Activated T-cell treated with anti-CD3 and anti-CD28 coated beads for 48 hours (primary cell): ENCODE data around the gene ZCCHC14.
"Not testable (repeated sequence)": the region's sequence is repeated elsewhere in the genome, so short reads cannot be mapped to it uniquely, and the experiment has no call there.

Experiments
- DNase-seq: peaks from one replicate; pipeline ENCODE4 v3.0.0-alpha.2; 2020; ENCODE audit warnings: low read depth

The ZCCHC14 gene

GRCh38 chr16:87382023-87382785, 110.6 kb downstream of the ZCCHC14 start:
- DNase-seq = no peak

- DNase-seq = no peak
Observed at GRCh38 chr16:87380881-87381280, 111.9 kb downstream of the ZCCHC14 start.

- DNase-seq = no peak
Observed at GRCh38 chr16:87380403-87380802, 112.4 kb downstream of the ZCCHC14 start.

- not testable (repeated sequence) for DNase-seq
Observed at GRCh38 chr16:87379312-87379752, 113.5 kb downstream of the ZCCHC14 start.

GRCh38 chr16:87376660-87377059, 116.2 kb downstream of the ZCCHC14 start:
- no peak for DNase-seq

GRCh38 chr16:87375426-87376135, 117.2 kb downstream of the ZCCHC14 start:
- DNase-seq = no peak

- DNase-seq = no peak
Observed at GRCh38 chr16:87374313-87374712, 118.5 kb downstream of the ZCCHC14 start.

- no peak for DNase-seq
Observed at GRCh38 chr16:87372305-87372704, 120.5 kb downstream of the ZCCHC14 start.

- no peak for DNase-seq
Observed at GRCh38 chr16:87371261-87371866, 121.5 kb downstream of the ZCCHC14 start.

GRCh38 chr16:87369796-87370719, 122.8 kb downstream of the ZCCHC14 start:
- DNase-seq = no peak

GRCh38 chr16:87369117-87369765, 123.6 kb downstream of the ZCCHC14 start:
- DNase-seq = no peak

GRCh38 chr16:87368029-87368770, 124.6 kb downstream of the ZCCHC14 start:
- DNase-seq = no peak

- DNase-seq = no peak
Observed at GRCh38 chr16:87367529-87367928, 125.3 kb downstream of the ZCCHC14 start.

GRCh38 chr16:87366930-87367329, 125.9 kb downstream of the ZCCHC14 start:
- DNase-seq = no peak

GRCh38 chr16:87366288-87366687, 126.5 kb downstream of the ZCCHC14 start:
- no peak for DNase-seq

GRCh38 chr16:87365021-87365713, 127.7 kb downstream of the ZCCHC14 start:
- DNase-seq = no peak

GRCh38 chr16:87363771-87364455, 128.9 kb downstream of the ZCCHC14 start:
- no peak for DNase-seq

- not testable (repeated sequence) for DNase-seq
Observed at GRCh38 chr16:87362828-87363559, 129.8 kb downstream of the ZCCHC14 start.
